ENCODE measurements around the gene FBXO31.
A peak's percentile ranks its signal among the peaks of the same experiment; 100 is the strongest.

The FBXO31 gene

DNA sequence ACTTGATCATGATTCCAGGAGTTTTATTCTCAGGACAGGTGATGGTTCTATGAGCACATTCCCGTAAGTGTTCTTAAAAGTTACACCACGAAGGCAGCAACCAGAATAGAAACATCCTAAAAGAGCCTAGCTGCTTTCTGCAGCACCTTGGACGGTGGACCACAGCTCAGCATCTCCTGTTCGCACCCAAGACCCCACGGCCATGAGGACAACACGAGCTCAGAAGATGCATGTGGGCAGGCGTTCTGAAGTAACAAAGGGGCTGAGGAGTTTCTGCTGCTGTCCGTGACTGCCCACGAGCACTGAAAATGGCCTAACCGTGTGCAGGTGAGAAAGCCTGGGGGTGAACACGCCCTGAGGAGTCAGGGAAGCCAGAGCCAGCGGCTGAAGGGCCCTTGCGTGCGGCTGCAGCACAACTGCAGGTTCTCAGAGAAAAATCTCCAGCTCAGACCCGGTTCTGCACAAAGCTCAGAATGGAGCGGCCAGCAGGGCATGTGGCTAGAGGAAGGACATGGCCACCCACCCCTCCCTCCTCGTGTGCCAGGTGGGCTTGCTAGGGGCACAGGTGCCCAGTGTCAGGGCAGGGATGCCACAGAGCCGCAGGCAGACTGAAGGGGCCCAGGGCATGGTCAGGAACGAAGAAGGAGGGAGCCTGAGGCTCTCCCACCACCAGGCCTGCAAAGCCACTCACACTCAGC lies 55.6 kb downstream of the FBXO31 start:
- no peak for DNase-seq (ENCODE audit: low read depth)

DNA sequence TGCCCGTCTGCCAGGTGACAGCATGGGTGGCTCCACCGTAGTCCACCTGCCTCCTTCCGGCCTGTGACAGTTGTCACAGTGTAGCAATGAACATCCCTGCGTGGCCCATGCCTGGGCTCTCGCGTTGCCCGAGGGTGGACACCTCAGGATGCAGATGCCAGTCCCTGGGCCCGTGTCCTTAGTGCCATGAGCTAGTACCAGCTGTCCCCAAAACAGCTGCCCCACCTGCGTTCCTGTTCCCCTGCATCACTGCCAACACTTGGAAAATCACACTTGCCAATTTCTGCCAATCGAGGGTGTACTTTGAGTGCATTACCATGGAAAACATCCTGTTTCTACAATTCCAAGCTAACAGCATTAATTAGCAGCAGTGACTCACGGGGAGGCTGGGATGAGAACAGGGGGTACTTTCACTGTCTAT lies 57.4 kb downstream of the FBXO31 start:
- no peak for DNase-seq (ENCODE audit: low read depth)

DNA sequence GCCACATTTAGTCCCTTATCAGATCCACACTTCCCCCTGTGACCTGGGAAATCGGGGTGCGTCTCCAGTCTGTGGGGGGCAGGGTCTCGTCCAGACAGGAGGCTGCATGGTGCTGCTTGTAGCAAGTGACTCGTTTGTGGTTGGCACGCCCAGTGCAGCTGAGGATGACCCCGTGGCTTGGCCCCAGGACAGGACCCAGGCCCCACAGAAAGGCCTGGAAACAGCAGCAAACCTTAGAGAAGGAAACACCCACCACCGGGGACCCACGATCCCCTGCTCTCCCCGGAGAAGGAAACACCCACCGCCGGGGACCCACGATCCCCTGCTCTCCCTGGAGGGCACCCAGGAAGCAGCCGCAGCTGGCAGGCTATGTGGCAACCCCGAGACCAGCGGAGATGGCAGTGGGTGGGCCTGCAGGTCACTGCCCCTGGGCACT lies 58.1 kb downstream of the FBXO31 start:
- DNase-seq (ENCODE audit: low read depth), result no peak

DNA sequence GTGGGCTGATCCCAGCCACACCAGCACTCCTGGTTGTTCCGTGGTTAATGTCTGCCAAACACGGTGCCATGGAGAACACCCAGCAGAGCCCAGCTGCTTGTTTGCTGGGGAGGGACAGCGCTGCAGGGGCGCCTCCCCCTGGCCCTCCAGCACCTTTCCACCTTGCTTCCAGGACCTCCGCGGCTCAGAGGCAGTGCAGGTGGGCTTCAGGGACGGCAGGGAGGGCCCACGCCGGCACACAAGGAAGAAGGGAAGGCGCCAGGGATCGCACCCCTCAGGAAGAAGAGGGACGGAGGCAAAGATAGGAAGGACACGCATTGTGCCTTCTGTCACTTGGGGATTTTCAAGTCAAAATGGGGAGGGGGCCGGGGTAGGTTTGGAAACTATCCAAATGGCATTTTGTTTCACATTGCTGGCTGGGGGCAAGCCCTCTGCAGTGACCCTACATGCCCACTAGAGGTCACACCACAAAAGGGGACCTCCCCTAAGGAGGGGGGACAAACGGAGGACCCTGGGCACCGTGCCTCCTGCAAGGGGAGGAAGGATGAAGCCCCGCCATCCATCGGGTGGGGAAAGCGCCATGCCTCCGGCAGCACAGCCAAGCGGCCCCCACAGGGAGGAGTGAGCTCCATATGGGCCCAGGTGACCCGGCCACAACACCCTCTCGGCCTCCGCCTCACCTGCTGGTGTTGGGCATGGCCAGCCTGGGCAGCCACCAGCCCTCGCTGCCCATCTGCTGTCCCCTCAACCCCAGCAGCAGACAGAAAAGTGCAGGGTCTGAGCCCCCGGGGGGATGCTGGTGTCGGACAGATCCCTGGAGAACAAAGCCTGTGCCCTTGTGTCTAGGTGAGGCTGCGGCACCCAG lies 58.9 kb downstream of the FBXO31 start:
- no peak for DNase-seq (ENCODE audit: low read depth)

DNA sequence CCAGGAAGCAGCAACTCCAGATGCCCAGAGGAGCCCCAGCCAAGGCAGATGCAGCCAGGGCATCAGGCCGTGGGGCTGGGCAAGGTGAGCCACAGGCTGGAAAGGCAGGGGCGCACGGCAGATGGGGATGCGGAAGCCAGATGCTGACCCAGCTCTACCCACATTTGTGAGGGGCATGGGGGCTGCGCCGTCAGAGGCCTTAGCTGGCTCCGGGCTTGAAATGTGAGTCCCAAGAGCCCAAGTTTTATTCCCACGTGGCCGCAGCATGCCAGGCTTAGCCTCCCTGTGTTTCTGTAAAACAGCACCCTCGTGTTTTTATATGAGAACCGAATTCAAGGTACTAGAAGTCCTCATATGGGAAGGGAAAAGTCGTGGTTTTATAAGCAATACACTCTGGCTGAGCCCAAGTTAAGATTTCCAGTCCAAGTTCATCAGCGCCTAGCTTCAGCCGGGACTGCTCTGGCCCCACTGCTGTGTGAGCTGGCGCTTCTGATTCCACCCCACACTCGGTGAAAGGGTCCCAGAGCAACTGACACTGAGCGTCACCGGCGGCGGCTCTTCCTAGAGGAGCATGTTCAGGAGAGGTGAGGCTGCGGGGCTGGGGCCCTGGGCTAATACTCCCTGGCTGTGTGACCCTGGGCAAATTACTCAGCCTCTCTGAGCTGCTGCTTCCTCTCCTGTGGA lies 59.7 kb downstream of the FBXO31 start:
- no peak for DNase-seq (ENCODE audit: low read depth)

DNA sequence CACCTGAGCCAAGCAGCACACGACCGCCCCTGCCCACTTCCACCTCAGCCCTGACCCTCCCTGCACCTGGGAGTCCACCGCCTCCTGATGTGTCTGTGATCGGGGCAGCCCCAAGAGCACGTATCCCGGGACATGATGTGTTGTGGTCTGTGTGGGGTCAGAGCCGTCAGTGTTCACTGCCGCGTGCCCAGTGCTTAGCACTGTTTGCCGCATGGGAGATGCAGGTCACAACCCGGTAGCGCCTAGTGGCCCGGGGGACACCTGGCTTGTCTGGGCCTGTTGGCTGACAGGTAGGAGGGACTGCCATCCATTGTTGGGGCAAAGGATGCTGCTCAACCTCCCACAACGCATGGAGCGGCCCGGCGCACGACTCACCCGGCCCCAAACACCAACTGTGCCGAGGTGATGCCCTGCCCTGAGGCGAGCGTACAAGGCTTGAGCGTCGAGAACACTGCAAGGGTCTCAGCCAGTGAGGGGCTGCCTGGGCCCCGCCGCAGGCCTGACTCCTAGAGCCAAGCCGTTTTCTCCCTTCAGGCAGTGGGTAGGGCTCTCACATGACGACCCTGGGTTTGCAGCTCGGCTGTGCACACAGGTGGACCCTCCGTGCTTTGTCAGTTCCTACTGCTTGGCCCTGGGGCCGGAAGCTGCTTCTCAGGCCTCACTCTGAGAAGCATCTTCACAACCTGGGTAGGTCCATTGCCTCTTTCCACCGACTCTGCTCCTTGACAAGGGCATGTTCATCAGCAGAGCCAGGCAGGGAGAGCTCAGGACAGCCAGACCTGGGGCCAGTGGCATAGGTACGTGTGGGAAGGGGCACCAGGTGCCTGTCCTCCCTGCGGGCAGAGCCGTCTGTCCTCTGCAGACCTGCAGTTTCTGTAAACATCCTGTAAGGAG lies 60.5 kb downstream of the FBXO31 start:
- DNase-seq (ENCODE audit: low read depth), result no peak

DNA sequence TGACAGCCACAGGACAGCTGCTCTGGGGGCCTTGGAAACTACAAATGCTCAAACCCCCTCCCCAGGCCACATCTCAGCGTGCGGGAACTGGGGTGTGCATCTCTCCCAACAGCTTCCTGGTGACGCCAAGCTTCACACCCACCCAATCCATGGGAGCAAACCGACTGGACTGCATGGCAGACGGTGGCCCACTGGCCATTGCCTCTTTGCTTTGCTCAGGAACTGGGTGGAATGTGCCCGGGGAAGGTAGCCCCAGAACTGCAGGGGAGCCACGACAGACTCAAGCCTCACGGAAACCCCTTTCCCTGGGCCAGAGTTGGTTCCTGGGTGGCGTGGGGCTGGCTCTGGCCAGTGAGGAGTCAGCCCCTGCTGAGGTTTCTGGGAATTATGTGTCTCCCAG lies 61.2 kb downstream of the FBXO31 start:
- DNase-seq (ENCODE audit: low read depth), result no peak

DNA sequence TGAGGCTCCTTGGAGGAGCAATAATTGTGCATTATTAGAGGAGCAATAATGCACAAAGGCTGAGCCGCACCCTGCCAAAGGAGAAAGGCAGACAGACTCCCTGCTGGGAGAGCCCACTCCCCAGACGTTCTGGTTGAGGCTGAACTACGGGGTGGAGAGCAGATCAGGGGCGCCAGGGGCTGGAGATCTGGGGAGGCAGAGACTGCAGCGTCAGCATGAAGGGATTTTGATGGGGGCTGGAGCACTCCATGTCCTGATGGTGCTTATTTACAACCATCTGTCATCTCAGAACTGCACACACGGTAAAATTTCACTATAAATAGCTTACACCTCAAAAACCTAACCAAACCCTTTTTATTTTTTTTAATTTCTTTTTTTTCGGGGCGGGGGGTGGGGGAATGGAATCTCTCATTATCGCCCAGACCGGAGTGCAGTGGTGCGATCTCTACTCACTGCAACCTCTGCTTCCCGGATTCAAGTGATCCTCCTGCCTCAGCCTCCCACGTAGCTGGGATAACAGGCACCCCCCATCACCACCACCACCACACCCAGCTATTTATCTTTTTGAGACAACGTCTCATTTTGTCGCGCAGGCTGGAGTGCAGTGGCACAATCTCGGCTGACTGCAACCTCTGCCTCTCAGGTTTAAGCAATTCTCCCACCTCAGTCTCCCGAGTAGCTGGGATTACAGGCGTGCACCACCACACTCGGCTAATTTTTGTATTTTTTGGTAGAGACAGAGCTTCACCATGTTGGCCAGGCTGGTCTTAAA lies 62.1 kb downstream of the FBXO31 start:
- no peak for DNase-seq (ENCODE audit: low read depth)

DNA sequence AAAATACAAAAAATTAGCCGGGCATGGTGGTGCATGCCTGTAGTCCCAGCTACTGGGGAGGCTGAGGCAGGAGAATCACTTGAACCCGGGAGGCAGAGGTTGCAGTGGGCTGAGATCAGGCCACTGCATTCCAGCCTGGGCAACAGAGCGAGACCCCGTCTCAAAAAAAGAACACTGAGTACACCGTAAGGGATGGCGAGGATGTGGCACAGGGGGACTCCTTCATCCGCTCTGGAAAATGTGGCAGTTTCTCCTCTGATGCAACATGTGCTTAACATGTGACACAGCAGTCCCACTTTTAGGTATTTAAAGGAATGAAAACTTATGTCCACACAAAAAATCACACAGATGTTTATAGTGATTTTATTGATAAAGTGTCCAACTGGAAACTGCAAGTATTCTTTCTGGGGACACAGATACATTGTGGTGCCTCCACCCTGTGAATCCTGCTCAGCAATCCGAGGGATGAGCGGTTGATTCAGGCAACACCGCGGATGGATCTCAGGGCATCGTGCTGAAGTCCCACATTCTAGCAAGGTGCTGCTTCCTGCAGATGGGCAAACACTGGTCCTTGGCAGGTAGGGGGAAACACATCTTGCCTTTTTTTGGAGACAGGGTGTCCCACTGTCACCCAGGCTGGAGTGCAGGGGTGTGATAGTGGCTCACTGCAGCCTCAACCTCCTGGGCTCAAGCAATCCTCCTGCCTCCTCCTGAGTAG lies 62.9 kb downstream of the FBXO31 start:
- DNase-seq (ENCODE audit: low read depth), result no peak

DNA sequence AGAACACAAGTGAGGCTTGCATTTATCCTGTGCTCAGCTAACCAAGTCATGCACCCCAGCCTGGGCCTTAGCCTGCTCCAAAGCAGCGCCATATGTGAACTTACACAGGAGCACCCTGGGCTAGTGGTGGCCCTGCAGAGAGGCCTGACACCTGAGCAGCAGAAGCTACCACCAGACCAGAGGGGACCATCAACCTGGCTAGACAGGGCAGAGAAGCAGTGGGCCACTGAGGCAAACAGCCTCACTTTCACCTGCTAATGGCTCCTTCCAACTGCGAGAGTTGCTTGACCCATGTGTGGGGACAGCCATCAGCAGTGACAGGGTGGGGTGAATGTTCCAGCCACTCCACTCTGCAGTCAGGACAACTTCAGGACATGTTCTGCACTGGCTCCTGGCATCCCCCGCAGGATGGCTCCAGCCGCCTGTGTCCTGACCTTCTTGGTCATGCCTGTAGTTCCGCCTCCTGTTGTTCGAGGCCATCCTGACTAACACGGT lies 63.5 kb downstream of the FBXO31 start:
- DNase-seq (ENCODE audit: low read depth), result no peak

DNA sequence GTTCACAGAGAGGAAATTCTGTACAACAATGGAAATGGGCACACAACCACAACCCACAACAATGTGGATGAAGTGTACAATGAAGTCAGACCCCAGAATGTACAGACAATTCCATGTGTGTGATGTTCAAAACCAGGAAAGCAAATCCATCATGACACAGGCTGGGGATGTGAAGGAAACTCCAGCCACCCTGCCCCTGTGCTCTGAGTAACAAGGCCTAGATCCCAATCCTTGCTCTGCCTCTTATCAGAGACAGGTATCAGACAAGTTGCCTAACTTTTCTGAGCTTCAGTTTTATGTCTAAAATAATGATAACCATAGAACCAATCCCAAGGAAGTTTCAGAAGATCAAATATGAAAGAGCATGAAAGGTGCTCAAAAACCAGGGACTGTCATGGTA lies 64.6 kb downstream of the FBXO31 start:
- DNase-seq (ENCODE audit: low read depth), result no peak

DNA sequence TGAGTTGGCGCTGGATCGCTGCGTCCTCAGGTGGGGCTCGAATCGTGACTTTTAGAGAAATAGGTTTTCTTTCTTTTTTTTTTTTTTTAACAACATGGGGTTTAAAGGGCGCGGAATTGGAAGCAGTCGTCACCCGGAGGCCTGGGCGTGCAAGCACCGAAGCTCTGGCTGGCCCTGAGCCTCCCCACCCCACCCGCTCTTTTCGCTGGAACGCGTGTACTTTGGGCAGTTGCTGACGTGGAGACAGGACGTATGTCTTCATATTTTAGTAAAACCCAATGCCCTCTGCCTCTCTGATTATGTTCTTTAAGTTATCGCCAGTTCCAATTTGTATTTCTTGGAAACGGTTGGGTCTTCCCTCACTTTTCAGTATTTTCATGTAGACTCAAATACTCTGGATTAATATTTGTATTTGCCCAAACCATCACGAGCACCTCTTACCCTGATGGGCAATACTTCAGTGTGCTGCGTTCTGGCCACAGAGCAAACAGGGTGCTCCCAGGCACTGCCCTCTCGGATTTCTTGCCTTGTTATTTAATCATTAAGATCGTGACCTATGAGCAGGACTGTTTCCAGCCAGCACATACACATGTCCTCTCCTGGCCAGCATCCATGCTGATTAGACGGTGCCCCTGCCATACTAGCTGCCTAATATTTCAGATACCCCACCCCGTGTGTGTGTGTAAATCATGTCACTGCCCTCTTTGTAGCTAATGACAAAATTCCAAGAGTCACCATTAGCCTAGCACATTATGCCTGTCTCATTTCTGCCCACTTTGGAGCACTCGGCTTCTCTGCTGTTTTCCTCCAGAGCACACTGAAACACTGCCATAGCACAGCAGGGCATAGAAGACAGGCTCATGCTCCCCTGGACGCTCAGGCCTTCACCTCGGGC lies 65.6 kb downstream of the FBXO31 start:
- DNase-seq (ENCODE audit: low read depth), result peak; percentile 31

DNA sequence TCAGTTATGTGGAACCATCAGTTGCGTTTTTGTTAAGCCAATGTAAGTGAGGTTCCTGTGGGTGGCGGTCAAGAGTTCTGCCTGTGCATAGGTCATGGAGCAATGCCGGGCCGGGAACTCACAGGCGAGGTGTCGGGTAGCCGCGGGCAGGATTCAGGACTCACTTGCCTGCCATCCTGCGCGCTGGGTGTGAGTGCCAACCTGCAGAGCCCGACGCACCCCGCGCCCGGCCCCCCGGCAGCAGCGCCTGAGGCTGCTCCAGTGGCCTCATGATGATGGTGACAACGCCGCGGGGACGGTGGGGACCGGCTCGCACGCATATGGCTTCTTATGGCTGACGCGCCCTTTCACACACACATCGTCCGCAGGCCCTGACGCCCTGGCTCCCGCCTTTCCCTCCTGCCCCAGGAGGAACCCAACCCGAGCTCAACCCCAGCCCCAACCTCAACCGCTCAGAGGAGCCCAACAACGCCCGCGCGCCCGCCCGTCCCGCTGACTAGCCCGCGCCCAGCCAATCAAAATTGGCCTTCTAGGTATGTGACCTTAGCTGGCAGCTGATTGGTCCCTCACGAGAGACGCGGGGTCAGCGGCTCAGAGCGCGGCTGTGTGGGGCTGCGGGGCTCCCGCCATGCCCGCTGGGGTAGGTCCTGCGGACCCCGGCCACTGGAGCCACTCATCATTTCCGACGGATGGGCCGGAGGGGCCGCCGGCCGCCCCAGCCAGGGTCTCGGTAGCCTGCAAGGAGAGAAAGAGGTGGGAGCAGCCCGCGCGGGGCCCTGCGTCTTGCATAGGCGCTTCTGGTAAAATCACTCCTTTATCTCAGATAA lies 66.4 kb downstream of the FBXO31 start, which contains the start of gene C16orf95:
C16orf95 (minus strand) TSS at position 470 of the 827 bp plus-strand sequence; CDS start at position 320, 150 bp downstream.
- peak; percentile 92 for DNase-seq (ENCODE audit: low read depth)

DNA sequence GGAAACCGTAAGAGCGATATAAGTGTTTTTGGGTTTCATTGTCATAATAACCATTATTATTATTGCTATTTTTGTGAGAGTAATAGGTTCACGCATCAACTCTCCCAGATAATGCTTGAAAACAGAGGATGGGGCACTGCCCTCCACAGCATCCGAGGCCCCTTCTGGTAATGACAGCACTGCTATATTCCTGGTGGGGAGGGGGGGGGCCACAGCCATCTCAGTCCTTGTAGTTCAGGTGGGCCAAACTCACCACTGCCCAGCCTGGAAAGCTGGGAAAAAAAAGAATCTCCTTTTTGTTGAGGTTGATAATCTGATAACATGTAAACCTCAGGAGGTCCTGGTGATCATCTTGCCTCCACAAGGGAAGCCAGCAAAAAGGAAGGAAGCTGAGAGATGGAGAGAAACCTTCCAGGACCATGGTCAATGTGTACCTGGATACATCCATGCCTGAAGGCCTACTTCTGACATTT lies 67.1 kb downstream of the FBXO31 start:
- DNase-seq (ENCODE audit: low read depth), result no peak

DNA sequence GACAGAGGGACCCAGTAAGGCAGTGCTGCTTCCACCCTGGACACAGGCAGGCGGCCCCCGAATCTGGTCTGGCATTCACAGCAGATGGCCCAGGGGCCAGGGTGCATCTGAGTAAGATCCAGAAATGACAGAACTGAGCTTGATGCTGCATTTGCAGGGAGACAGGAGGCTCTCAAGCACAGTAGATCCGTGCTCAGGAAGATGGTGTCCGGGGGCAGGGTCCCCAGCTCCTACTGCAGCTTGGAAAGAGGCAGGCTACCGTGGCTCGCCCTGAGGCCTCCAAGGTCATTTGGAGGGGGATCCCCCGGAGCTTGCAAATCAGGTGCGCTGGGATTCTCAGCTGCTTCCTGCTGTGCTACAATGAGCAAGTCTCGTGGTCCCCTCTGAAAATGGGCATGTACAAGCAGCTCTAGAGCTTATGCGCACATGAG lies 68.6 kb downstream of the FBXO31 start:
- DNase-seq (ENCODE audit: low read depth), result no peak

DNA sequence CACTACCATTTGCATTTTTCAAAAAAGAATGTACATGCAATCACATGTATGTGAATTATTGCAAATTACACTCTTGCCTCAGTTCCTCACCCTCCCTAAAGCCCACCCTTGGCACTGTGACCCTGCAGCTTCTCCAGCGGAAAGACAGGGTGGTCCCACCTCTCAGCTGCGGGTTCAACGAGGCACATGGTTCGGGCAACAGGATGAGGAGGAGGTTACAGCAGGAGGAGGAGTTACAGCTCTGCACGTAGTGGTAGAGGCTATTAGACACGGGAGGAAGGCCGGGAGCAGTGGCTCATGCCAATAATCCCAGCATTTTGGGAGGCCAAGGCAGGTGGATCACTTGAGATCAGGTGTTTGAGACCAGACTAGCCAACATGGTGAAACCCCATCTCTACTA lies 71.6 kb downstream of the FBXO31 start:
- DNase-seq (ENCODE audit: low read depth), result no peak

DNA sequence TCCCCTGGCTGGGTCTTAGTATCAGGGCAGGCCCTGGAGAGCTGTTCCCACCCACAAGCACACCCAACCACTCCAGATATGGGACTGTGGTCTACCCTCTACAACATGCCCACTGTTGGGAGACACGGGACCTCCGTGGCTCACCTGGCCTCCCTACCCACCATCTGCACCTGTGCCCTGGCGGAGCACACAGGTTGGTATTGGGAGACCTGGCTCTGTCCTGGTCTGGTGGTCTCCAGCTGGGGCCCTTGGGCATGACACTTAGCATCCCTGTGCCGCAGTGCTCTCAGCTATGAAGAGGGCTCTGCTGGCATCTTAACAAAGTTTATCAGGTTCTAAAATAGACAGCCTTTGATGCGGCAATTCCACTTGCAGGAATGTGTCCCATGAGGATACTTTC lies 72.2 kb downstream of the FBXO31 start:
- DNase-seq (ENCODE audit: low read depth), result no peak

DNA sequence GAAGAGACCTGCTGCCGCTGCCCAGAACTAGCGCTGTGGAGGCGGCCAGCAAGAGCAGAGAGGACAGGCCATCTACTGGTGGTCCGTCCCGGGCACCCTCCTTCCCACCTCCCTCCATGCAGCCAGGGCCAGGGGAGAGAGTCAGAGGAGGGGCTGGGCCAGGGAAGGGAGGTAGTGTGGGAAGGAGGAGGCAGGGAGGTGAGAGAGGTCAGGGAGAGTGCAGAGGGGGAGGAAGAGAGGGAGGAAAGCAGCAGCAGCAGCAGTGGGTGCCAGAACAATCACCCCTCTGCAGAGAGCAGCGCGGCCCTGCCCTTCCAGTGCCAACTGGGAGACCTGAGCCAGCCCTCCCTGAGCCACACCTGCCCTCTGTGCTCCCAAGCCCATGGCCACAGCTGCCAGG lies 73.0 kb downstream of the FBXO31 start:
- no peak for DNase-seq (ENCODE audit: low read depth)
